Measurements from ENCODE around the gene MCM10.

- TF ChIP-seq EZH2 (IDR thresholded peaks at IDR 0.05) (no peak), POLR2AphosphoS5 (IDR thresholded peaks at IDR 0.05; ENCODE audit: borderline replicate concordance, low read depth, low read length) (no peak), FOXP2 (optimal IDR thresholded peaks at IDR 0.05; ENCODE audit: control extremely low read depth, extremely low read length, insufficient read depth) (no peak)
Measured at GRCh38 chr10:13195016-13195415, 33.7 kb downstream of the MCM10 start.
